K562 (cell line): ENCODE results near the gene UBE2QL1. TPM values are rescaled to one million over a fixed set of nuclear protein-coding genes. Genes with fewer than 3 reads are reported as not detected.

Experiments
- ATAC-seq: fragments of 200-7000 bp; cut with Tn5 transposase; 3 replicates; pipeline ENCODE4 v1.9.1; 2020; ENCODE audit warnings: moderate library complexity
- BruUV-seq: library from RNA; stranded (reverse); fragments of 400-500 nt; replicated peaks from 2 replicates; lab custom pipeline; 2021; lab: Mats Ljungman, UMichigan
- CTCF ChIA-PET: fragments of 300-600 bp; formaldehyde crosslinking; extraction: SDS; loops from one replicate; lab custom pipeline; 2021; ENCODE audit warnings: low intra/inter-chr PET ratio; lab: Yijun Ruan, JAX
- POLR2A ChIA-PET: fragments of 300-600, 350-650 bp; sonication (Branson Sonifier 250); formaldehyde crosslinking; extraction: SDS; loops from one replicate; lab custom pipeline; 2021; ENCODE audit warnings: antibody characterized with exemption, inconsistent platforms; lab: Yijun Ruan, JAX
- DNase-seq, 4 experiments: peaks; one replicate each; pipeline versions ENCODE4 v3.0.0 to v3.0.0-alpha.2; 2011 to 2018; ENCODE audit warnings: low spot score in 3 of 4, mixed read lengths in 3 of 4; ENCODE audit errors: extremely low read depth in 1 of 4
- FAIRE-seq: peaks from 2 replicates; lab custom pipeline; 2011; peaks lifted over from hg19 to GRCh38; lab: Jason Lieb, UNC
- H2AFZ ChIP-seq: 2 replicates; pipeline ENCODE4 v1.6.0; 2011; ENCODE audit warnings: low read depth, low read length, control low read depth, inconsistent platforms
- H3K27ac ChIP-seq: fragments of 200-600 bp; 3 replicates; pipeline ENCODE4 v1.8.0; 2011; ENCODE audit warnings: low read depth, mild to moderate bottlenecking, control low read depth, inconsistent platforms, low read length, moderate library complexity, mixed read lengths; ENCODE audit errors: extremely low read depth
- H3K27me3 ChIP-seq, 2 experiments: fragments of 300-600 bp in 1 of 2; 2 replicates in 1 of 2; 3 replicates in 1 of 2; pipeline versions ENCODE4 v1.6.0 to v1.8.0; 2011; ENCODE audit warnings: inconsistent platforms in 2 of 2, low read length in 2 of 2, mild to moderate bottlenecking in 1 of 2, mixed read lengths in 1 of 2, moderate library complexity in 1 of 2; ENCODE audit not compliant: control insufficient read depth in 2 of 2, insufficient read depth in 2 of 2
- H3K36me3 ChIP-seq: fragments of 300-600 bp; 3 replicates; pipeline ENCODE4 v1.8.0; 2011; ENCODE audit warnings: mild to moderate bottlenecking, low read length, inconsistent platforms; ENCODE audit not compliant: control insufficient read depth, insufficient read depth
- H3K4me1 ChIP-seq, 2 experiments: fragments of 200-600 bp in 1 of 2; replicated peaks in 1 of 2; 2 replicates in 1 of 2; 3 replicates in 1 of 2; pipeline versions ENCODE4 v1.5.1 to v1.8.0; 2011; ENCODE audit warnings: inconsistent platforms in 2 of 2, low read length in 2 of 2, mild to moderate bottlenecking in 1 of 2, mixed read lengths in 1 of 2, moderate library complexity in 1 of 2; ENCODE audit not compliant: control insufficient read depth in 2 of 2, insufficient read depth in 2 of 2
- H3K4me2 ChIP-seq: 2 replicates; pipeline ENCODE4 v1.6.1; 2011; ENCODE audit warnings: low read length, control low read depth, inconsistent platforms, mixed read lengths; ENCODE audit not compliant: insufficient read depth
- H3K4me3 ChIP-seq: fragments of 200-600 bp; sonication (generic), shearing (Covaris generic); 2 replicates; pipeline ENCODE4 v1.5.1; 2016; ENCODE audit warnings: control low read depth, inconsistent platforms
- H3K79me2 ChIP-seq: fragments of 200-600 bp; 3 replicates; pipeline ENCODE4 v1.8.0; 2011; ENCODE audit warnings: low read length, inconsistent platforms; ENCODE audit not compliant: control insufficient read depth, insufficient read depth
- H3K9ac ChIP-seq, 2 experiments: 2 replicates each; pipeline versions ENCODE4 v1.6.0 to v1.6.1; 2011; ENCODE audit warnings: low read depth in 2 of 2, low read length in 2 of 2, control low read depth in 1 of 2, inconsistent platforms in 1 of 2, mild to moderate bottlenecking in 1 of 2, mixed read lengths in 1 of 2; ENCODE audit not compliant: insufficient read depth in 1 of 2
- H3K9me1 ChIP-seq: one replicate; pipeline ENCODE4 v1.6.0; 2011; ENCODE audit warnings: inconsistent platforms, mild to moderate bottlenecking, low read length, moderate library complexity; ENCODE audit not compliant: control insufficient read depth, insufficient read depth
- H3K9me3 ChIP-seq: replicated peaks from 2 replicates; pipeline ENCODE4 v1.5.1; 2011; ENCODE audit warnings: low read depth, low read length, inconsistent platforms; ENCODE audit not compliant: control insufficient read depth, insufficient read depth
- H4K20me1 ChIP-seq: replicated peaks from 2 replicates; pipeline ENCODE4 v1.6.1; 2011; ENCODE audit warnings: low read length, inconsistent platforms, mixed read lengths; ENCODE audit not compliant: control insufficient read depth, insufficient read depth
- HDGF ChIP-seq: fragments of 450-650 bp; IDR thresholded peaks from 2 replicates; pipeline ENCODE4 v1.6.1; 2016
- KAT8 ChIP-seq: fragments of 450-650 bp; IDR thresholded peaks from 2 replicates; pipeline ENCODE4 v1.6.1; 2016; ENCODE audit warnings: low read depth, mild to moderate bottlenecking
- KDM5B ChIP-seq: fragments of 200-600 bp; sonication (generic); IDR thresholded peaks from 2 replicates; pipeline ENCODE4 v1.6.1; 2012; ENCODE audit warnings: low read depth, mild to moderate bottlenecking, moderate library complexity, low read length, control low read depth, inconsistent platforms; ENCODE audit not compliant: insufficient replicate concordance
- NR2C1 ChIP-seq, 2 experiments: fragments of 450-650 bp; IDR thresholded peaks; 2 replicates each; pipeline ENCODE4 v1.6.1; 2017; ENCODE audit warnings: mild to moderate bottlenecking in 2 of 2, antibody characterized with exemption in 1 of 2, inconsistent platforms in 1 of 2, missing compliant biosample characterization in 1 of 2, missing genetic modification characterization in 1 of 2
- SAP30 ChIP-seq: fragments of 200-600 bp; sonication (generic); IDR thresholded peaks from 2 replicates; pipeline ENCODE4 v1.6.1; 2012; ENCODE audit warnings: borderline replicate concordance, low read depth, mild to moderate bottlenecking, moderate library complexity, low read length, control low read depth, inconsistent platforms; ENCODE audit not compliant: insufficient read depth, poor library complexity, severe bottlenecking
- SIX5 ChIP-seq, 2 experiments: IDR thresholded peaks; 2 replicates each; pipeline ENCODE4 v1.6.1; 2011; ENCODE audit warnings: low read length in 2 of 2, borderline replicate concordance in 1 of 2, low read depth in 1 of 2, mild to moderate bottlenecking in 1 of 2, moderate library complexity in 1 of 2; ENCODE audit not compliant: insufficient read depth in 1 of 2
- TAF15 ChIP-seq: fragments of 200-400 bp; formaldehyde crosslinking; IDR thresholded peaks from 2 replicates; pipeline ENCODE4 v1.6.1; 2017; ENCODE audit warnings: mild to moderate bottlenecking, low read depth, low read length, moderate library complexity
- ZNF175 ChIP-seq: fragments of 200-800 bp; sonication (Bioruptor generic); IDR thresholded peaks from 2 replicates; pipeline ENCODE4 v1.6.1; 2016; ENCODE audit warnings: low read depth, mild to moderate bottlenecking, missing genetic modification characterization, missing compliant biosample characterization
- WGBS: fragments of 100-300 bp; shearing (Covaris generic); methylation state at CpG from one replicate; pipeline ENCODE4 v1.1.6; 2016; ENCODE audit warnings: low coverage, mixed read lengths; ENCODE audit not compliant: insufficient coverage; ENCODE audit errors: missing lambda C conversion rate; 5-methylcytosine and 5-hydroxymethylcytosine counted together
- in situ Hi-C: fragments of 300-500 bp; cut with MboI; formaldehyde crosslinking; loops from 4 replicates; pipeline ENCODE4 v1.15.0; 2018; ENCODE audit warnings: inconsistent platforms, mixed read lengths
- intact Hi-C: fragments of 100-400 bp; cut with micrococcal nuclease; formaldehyde crosslinking; loops from 2 replicates; pipeline ENCODE4 v1.14.2; 2022
- polyA plus RNA-seq, 8 experiments: library from polyadenylated mRNA; depleted of rRNA in 4 of 8; stranded (reverse) in 5 of 8; unstranded in 3 of 8; fragments of >200 nt; fragmentation: Nextera tagmentation in 2 of 8; fragmentation: Illumina TruSeq in 1 of 8; extraction: Ambion mirVana in 2 of 8; extraction: Trizol in 1 of 8; gene quantifications; 2 replicates each; pipeline versions ENCODE4 v1.2.1 to v1.2.3, GENCODE V29; 2011 to 2014; ENCODE audit warnings: inconsistent platforms in 1 of 8, missing spikeins in 1 of 8
- total RNA-seq, 7 experiments: library from RNA; depleted of rRNA in 6 of 7; stranded (reverse); fragments of >200 nt in 6 of 7; fragmentation: Illumina TruSeq in 2 of 7; extraction: Trizol in 2 of 7; gene quantifications; 2 replicates each; pipeline versions ENCODE4 v1.2.1 to v1.2.3, GENCODE V29; 2011 to 2021; ENCODE audit warnings: low replicate concordance in 1 of 7

UBE2QL1 gene
- total and polyA plus RNA-seq, 9 of the 15 experiments (the other 6 are each of a cell fraction or from before 2014, with no cell fraction given) = not detected

DNA sequence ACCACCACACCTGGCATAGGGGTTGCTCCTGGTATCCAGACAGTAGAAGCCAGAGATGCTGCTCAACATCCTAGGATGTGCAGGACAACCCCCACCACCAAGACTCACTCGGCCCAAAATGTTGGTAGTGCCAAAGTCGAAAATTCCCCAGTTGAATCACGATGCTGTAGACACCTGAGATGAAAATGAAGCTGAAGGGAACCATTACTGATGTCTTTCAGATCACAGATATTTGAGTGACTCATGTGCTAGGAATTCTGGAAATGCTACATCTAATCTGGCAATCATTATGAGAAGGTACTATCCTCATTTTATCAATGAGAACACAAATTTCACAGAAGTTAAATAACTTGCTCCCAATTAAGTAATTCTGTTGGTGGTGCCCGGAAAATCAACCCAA lies 21.0 kb upstream of the UBE2QL1 start:
- no TSS peak for BruUV-seq
- Histone ChIP-seq H4K20me1 (0 out of 2 replicates have a peak, but pooled peaks cover 5% of the 10 kb centered on the region), H3K79me2 (no peaks in the 10 kb centered on the region), H3K9me3 (no peaks in the 10 kb centered on the region), H2AFZ (no peak overlapping the region), H3K27me3 (peaks cover 19 to 44% of the 10 kb centered on the region in 2 experiments), H3K36me3 (no peaks in the 10 kb centered on the region), H3K9ac (no peak overlapping the region), H3K4me3 (no peak overlapping the region), H3K27ac (no peak overlapping the region), H3K9me1 (no peaks in the 10 kb centered on the region), H3K4me1 (no peaks in the 10 kb centered on the region), H3K4me2 (no peak overlapping the region)
- FAIRE-seq (no peak), ATAC-seq (no peak), DNase-seq (no peak)
- intact Hi-C loops (no loop called here), in situ Hi-C loops (no loop called here)
- 0% methylated on average over 4 of the region's 4 CpGs for WGBS
- ChIA-PET POLR2A (interaction anchor here (0.5 to 0.7 kb wide), 2 partner anchors 160 to 625 kb away, joined by 3 read pairs; no protein-coding TSS in a partner anchor), CTCF (no interaction called here)
- no peak for TF ChIP-seq KAT8
- TF ChIP-seq KDM5B = no peak
- no peak for TF ChIP-seq ZNF175 (CRISPR knock-in tag)
- no peak for TF ChIP-seq HDGF
- no peak for TF ChIP-seq TAF15
- no peak for TF ChIP-seq NR2C1 (IDR thresholded peaks at IDR 0.05)
- TF ChIP-seq NR2C1 (tag; IDR thresholded peaks at IDR 0.05) = no peak
- TF ChIP-seq SIX5 (IDR thresholded peaks at IDR 0.05; ENCODE audit: borderline replicate concordance in 1 of 2, insufficient read depth in 1 of 2, low read depth in 1 of 2, low read length in 2 of 2) = no peak
- TF ChIP-seq SAP30 = no peak
